ENCODE measurements around the gene LIG3.

LIG3 gene

GRCh38 chr17:34981538-34982241 lies 1.4 kb downstream of the LIG3 start:
- no peak for ATAC-seq (ENCODE audit: low read depth)
- H3K4me3 ChIP-seq (ENCODE audit: severe bottlenecking) = peak overlapping the region; percentile 89
- peak overlapping the region; percentile 79 for H3K27ac ChIP-seq (ENCODE audit: poor library complexity, severe bottlenecking)
- H3K27me3 ChIP-seq (ENCODE audit: insufficient read depth, poor library complexity, severe bottlenecking) = no peaks in the 10 kb centered on the region
- TF ChIP-seq CTCF (IDR thresholded peaks at IDR 0.05; ENCODE audit: poor library complexity, severe bottlenecking) = no peak
- H3K9me3 ChIP-seq (ENCODE audit: severe bottlenecking) = no peaks in the 10 kb centered on the region
- no peak for DNase-seq (ENCODE audit: low spot score)
- peaks cover 7% of the 10 kb centered on the region for H3K4me1 ChIP-seq (ENCODE audit: insufficient read depth, poor library complexity, severe bottlenecking)
- H3K36me3 ChIP-seq (ENCODE audit: low read depth) = peaks cover 15% of the 10 kb centered on the region

GRCh38 chr17:34987232-34987631 lies 6.9 kb downstream of the LIG3 start:
- ATAC-seq (ENCODE audit: low read depth) (no peak), DNase-seq (ENCODE audit: low spot score) (no peak)
- Histone ChIP-seq H3K4me3 (ENCODE audit: severe bottlenecking) (no peak overlapping the region), H3K4me1 (ENCODE audit: insufficient read depth, poor library complexity, severe bottlenecking) (no peaks in the 10 kb centered on the region), H3K36me3 (ENCODE audit: low read depth) (peaks cover 64% of the 10 kb centered on the region), H3K27ac (ENCODE audit: poor library complexity, severe bottlenecking) (no peak overlapping the region), H3K27me3 (ENCODE audit: insufficient read depth, poor library complexity, severe bottlenecking) (no peaks in the 10 kb centered on the region), H3K9me3 (ENCODE audit: severe bottlenecking) (no peaks in the 10 kb centered on the region)
- TF ChIP-seq CTCF (IDR thresholded peaks at IDR 0.05; ENCODE audit: poor library complexity, severe bottlenecking) = no peak

- H3K4me1 ChIP-seq (ENCODE audit: insufficient read depth, poor library complexity, severe bottlenecking) = no peaks in the 10 kb centered on the region
- DNase-seq (ENCODE audit: low spot score) = no peak
- H3K27ac ChIP-seq (ENCODE audit: poor library complexity, severe bottlenecking) = no peak overlapping the region
- H3K4me3 ChIP-seq (ENCODE audit: severe bottlenecking) = no peak overlapping the region
- H3K9me3 ChIP-seq (ENCODE audit: severe bottlenecking) = no peaks in the 10 kb centered on the region
- no peak for ATAC-seq (ENCODE audit: low read depth)
- H3K27me3 ChIP-seq (ENCODE audit: insufficient read depth, poor library complexity, severe bottlenecking) = no peaks in the 10 kb centered on the region
- no peak for TF ChIP-seq CTCF (IDR thresholded peaks at IDR 0.05; ENCODE audit: poor library complexity, severe bottlenecking)
- H3K36me3 ChIP-seq (ENCODE audit: low read depth) = peaks cover 69% of the 10 kb centered on the region
Observed at GRCh38 chr17:34988644-34989043, 8.3 kb downstream of the LIG3 start.

GRCh38 chr17:34989473-34989872 lies 9.2 kb downstream of the LIG3 start:
- no peak overlapping the region for H3K4me3 ChIP-seq (ENCODE audit: severe bottlenecking)
- DNase-seq (ENCODE audit: low spot score) = no peak
- no peak for ATAC-seq (ENCODE audit: low read depth)
- no peaks in the 10 kb centered on the region for H3K27me3 ChIP-seq (ENCODE audit: insufficient read depth, poor library complexity, severe bottlenecking)
- no peaks in the 10 kb centered on the region for H3K4me1 ChIP-seq (ENCODE audit: insufficient read depth, poor library complexity, severe bottlenecking)
- TF ChIP-seq CTCF (IDR thresholded peaks at IDR 0.05; ENCODE audit: poor library complexity, severe bottlenecking) = no peak
- H3K9me3 ChIP-seq (ENCODE audit: severe bottlenecking) = no peaks in the 10 kb centered on the region
- no peak overlapping the region for H3K27ac ChIP-seq (ENCODE audit: poor library complexity, severe bottlenecking)
- H3K36me3 ChIP-seq (ENCODE audit: low read depth) = peaks cover 76% of the 10 kb centered on the region

- Histone ChIP-seq H3K4me1 (ENCODE audit: insufficient read depth, poor library complexity, severe bottlenecking) (no peaks in the 10 kb centered on the region), H3K36me3 (ENCODE audit: low read depth) (peaks cover 86% of the 10 kb centered on the region), H3K27me3 (ENCODE audit: insufficient read depth, poor library complexity, severe bottlenecking) (no peaks in the 10 kb centered on the region), H3K9me3 (ENCODE audit: severe bottlenecking) (no peaks in the 10 kb centered on the region), H3K4me3 (ENCODE audit: severe bottlenecking) (no peak overlapping the region), H3K27ac (ENCODE audit: poor library complexity, severe bottlenecking) (no peak overlapping the region)
- ATAC-seq (ENCODE audit: low read depth) (no peak), DNase-seq (ENCODE audit: low spot score) (no peak)
- TF ChIP-seq CTCF (IDR thresholded peaks at IDR 0.05; ENCODE audit: poor library complexity, severe bottlenecking) = no peak
Observed at GRCh38 chr17:34990921-34991365, 10.6 kb downstream of the LIG3 start.
